Hepatocyte (in vitro differentiated cells): ENCODE data around the gene CNN3. TPM values are rescaled to one million over a fixed set of nuclear protein-coding genes. Genes with fewer than 3 reads are reported as not detected.

Experiments
- DNase-seq: peaks from one replicate; pipeline ENCODE4 v3.0.0-alpha.2; 2016; ENCODE audit warnings: low spot score
- H2AFZ ChIP-seq: fragments of 200-600 bp; sonication (generic); 2 replicates; pipeline ENCODE4 v1.6.0; 2016; ENCODE audit warnings: antibody characterized with exemption, mild to moderate bottlenecking
- H3K27ac ChIP-seq: fragments of 200-600 bp; sonication (generic); 2 replicates; pipeline ENCODE4 v1.5.1; 2016; ENCODE audit warnings: mild to moderate bottlenecking
- H3K27me3 ChIP-seq: fragments of 200-600 bp; sonication (generic); 2 replicates; pipeline ENCODE4 v1.6.1; 2016
- H3K36me3 ChIP-seq: fragments of 200-600 bp; sonication (generic); replicated peaks from 2 replicates; pipeline ENCODE4 v1.5.1; 2016; ENCODE audit warnings: low read depth; ENCODE audit not compliant: insufficient read depth
- H3K4me1 ChIP-seq: fragments of 200-600 bp; sonication (generic); 2 replicates; pipeline ENCODE4 v1.5.1; 2016; ENCODE audit warnings: mild to moderate bottlenecking, moderate library complexity; ENCODE audit not compliant: insufficient read depth
- H3K4me2 ChIP-seq: fragments of 200-600 bp; sonication (generic); 2 replicates; pipeline ENCODE4 v1.6.0; 2016
- H3K4me3 ChIP-seq: fragments of 200-600 bp; sonication (generic); 2 replicates; pipeline ENCODE4 v1.5.1; 2016; ENCODE audit warnings: mild to moderate bottlenecking
- H3K79me2 ChIP-seq: fragments of 200-600 bp; sonication (generic); 2 replicates; pipeline ENCODE4 v1.6.0; 2017; ENCODE audit warnings: mild to moderate bottlenecking
- H3K9me2 ChIP-seq: fragments of 200-600 bp; sonication (generic); replicated peaks from 2 replicates; pipeline ENCODE4 v1.6.0; 2017; ENCODE audit warnings: mild to moderate bottlenecking; ENCODE audit not compliant: insufficient read depth
- H3K9me3 ChIP-seq: fragments of 200-600 bp; sonication (generic); 2 replicates; pipeline ENCODE4 v1.5.1; 2016; ENCODE audit warnings: low read depth, mild to moderate bottlenecking
- H4K20me1 ChIP-seq: fragments of 200-600 bp; sonication (generic); 2 replicates; pipeline ENCODE4 v1.6.0; 2016; ENCODE audit warnings: mild to moderate bottlenecking; ENCODE audit not compliant: insufficient read depth, poor library complexity, severe bottlenecking
- EZH2 ChIP-seq: fragments of 200-600 bp; sonication (generic); IDR thresholded peaks from 2 replicates; pipeline ENCODE4 v1.6.1; 2016; ENCODE audit warnings: antibody characterized with exemption, mild to moderate bottlenecking, borderline replicate concordance
- EZH2phosphoT487 ChIP-seq: fragments of 200-600 bp; sonication (generic); IDR thresholded peaks from one replicate; pipeline ENCODE4 v1.6.1; 2018; ENCODE audit warnings: antibody characterized with exemption, mild to moderate bottlenecking, low read depth, moderate library complexity; ENCODE audit not compliant: unreplicated experiment, severe bottlenecking
- WGBS: methylation state at CpG from one replicate; pipeline ENCODE4 v1.1.6; 2016; ENCODE audit warnings: low lambda C conversion rate; ENCODE audit errors: missing lambda C conversion rate; 5-methylcytosine and 5-hydroxymethylcytosine counted together
- polyA plus RNA-seq: library from polyadenylated mRNA; unstranded; fragments of >200 nt; fragmentation: Nextera tagmentation; extraction: Ambion mirVana; gene quantifications from 2 replicates; pipeline ENCODE4 v1.2.1, GENCODE V29; 2016
- total RNA-seq: library from RNA; depleted of rRNA; stranded (reverse); fragments of >200 nt; gene quantifications from 2 replicates; pipeline ENCODE4 v1.2.3, GENCODE V29; 2014
- TF ChIP-seq, protein P1 (sequence below): fragments of 200-600 bp; sonication (generic); IDR thresholded peaks from 2 replicates; pipeline ENCODE4 v1.5.1; 2016; ENCODE audit warnings: antibody characterized with exemption, mild to moderate bottlenecking; ENCODE audit not compliant: poor library complexity

Gene CNN3
- total and polyA plus RNA-seq, 2 experiments from 2014 or later: 256 to 420 TPM

DNA sequence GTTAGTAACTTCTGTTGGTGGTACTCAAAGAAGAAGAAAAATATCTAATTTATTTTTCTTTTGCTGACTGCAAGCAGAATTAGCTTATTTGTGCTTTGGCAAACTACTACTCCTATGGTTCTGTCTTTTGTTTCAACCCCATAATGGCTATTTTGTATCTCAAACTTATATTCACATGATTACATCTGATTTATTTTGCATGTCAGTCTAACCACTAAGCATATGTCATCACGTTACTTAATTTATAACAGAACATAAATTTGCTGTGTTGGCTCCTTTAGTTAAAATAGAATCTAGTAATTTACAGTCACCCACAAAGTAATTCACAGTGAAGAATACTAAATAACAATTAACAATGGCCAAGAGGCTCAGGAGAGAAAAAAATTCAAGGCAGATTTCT is 39.1 kb upstream of the CNN3 start:
- Histone ChIP-seq H3K4me3 (no peak overlapping the region), H4K20me1 (no peaks in the 10 kb centered on the region), H3K4me1 (peaks cover 26% of the 10 kb centered on the region), H3K27me3 (no peaks in the 10 kb centered on the region), H3K27ac (no peak overlapping the region), H3K9me2 (no peaks in the 10 kb centered on the region), H3K9me3 (no peaks in the 10 kb centered on the region), H3K4me2 (no peak overlapping the region), H3K79me2 (no peaks in the 10 kb centered on the region), H3K36me3 (no peaks in the 10 kb centered on the region), H2AFZ (no peak overlapping the region)
- no peak for DNase-seq
- WGBS: 69% methylated on average over 1 of the region's 1 CpG
- TF ChIP-seq, protein P1, sequence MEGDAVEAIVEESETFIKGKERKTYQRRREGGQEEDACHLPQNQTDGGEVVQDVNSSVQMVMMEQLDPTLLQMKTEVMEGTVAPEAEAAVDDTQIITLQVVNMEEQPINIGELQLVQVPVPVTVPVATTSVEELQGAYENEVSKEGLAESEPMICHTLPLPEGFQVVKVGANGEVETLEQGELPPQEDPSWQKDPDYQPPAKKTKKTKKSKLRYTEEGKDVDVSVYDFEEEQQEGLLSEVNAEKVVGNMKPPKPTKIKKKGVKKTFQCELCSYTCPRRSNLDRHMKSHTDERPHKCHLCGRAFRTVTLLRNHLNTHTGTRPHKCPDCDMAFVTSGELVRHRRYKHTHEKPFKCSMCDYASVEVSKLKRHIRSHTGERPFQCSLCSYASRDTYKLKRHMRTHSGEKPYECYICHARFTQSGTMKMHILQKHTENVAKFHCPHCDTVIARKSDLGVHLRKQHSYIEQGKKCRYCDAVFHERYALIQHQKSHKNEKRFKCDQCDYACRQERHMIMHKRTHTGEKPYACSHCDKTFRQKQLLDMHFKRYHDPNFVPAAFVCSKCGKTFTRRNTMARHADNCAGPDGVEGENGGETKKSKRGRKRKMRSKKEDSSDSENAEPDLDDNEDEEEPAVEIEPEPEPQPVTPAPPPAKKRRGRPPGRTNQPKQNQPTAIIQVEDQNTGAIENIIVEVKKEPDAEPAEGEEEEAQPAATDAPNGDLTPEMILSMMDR: no peak
- TF ChIP-seq EZH2 (no peak), EZH2phosphoT487 (no peak)

DNA sequence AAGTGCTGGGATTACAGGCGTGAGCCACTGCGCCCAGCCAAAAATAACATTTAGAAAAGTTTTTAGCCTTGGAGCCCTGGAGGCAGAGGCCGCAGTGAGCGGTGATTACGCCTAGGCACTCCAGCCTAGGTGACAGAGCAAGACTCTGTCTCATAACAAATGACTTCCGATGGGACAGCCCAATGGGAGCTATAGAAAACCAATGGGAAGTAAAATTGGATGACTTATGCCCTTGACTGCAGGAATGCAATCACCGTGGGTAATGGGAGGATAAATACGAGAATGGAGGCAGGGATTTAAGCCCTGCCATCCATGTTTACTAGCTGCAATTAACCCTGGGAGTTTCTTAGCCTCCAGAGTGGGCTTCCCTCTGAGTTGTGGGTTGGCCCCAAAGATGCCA is 37.0 kb upstream of the CNN3 start:
- no peak for DNase-seq
- H3K4me1 ChIP-seq: peaks cover 21% of the 10 kb centered on the region
- H3K4me3 ChIP-seq: no peak overlapping the region
- H3K36me3 ChIP-seq: no peaks in the 10 kb centered on the region
- no peaks in the 10 kb centered on the region for H3K9me2 ChIP-seq
- TF ChIP-seq EZH2: no peak
- no peak for TF ChIP-seq EZH2phosphoT487
- TF ChIP-seq, protein P1: no peak
- H3K27me3 ChIP-seq: no peaks in the 10 kb centered on the region
- no peak overlapping the region for H3K4me2 ChIP-seq
- H3K27ac ChIP-seq: no peak overlapping the region
- WGBS: 76% methylated on average over 8 of the region's 8 CpGs
- no peaks in the 10 kb centered on the region for H3K9me3 ChIP-seq
- H3K79me2 ChIP-seq: no peaks in the 10 kb centered on the region
- no peak overlapping the region for H2AFZ ChIP-seq
- no peaks in the 10 kb centered on the region for H4K20me1 ChIP-seq

DNA sequence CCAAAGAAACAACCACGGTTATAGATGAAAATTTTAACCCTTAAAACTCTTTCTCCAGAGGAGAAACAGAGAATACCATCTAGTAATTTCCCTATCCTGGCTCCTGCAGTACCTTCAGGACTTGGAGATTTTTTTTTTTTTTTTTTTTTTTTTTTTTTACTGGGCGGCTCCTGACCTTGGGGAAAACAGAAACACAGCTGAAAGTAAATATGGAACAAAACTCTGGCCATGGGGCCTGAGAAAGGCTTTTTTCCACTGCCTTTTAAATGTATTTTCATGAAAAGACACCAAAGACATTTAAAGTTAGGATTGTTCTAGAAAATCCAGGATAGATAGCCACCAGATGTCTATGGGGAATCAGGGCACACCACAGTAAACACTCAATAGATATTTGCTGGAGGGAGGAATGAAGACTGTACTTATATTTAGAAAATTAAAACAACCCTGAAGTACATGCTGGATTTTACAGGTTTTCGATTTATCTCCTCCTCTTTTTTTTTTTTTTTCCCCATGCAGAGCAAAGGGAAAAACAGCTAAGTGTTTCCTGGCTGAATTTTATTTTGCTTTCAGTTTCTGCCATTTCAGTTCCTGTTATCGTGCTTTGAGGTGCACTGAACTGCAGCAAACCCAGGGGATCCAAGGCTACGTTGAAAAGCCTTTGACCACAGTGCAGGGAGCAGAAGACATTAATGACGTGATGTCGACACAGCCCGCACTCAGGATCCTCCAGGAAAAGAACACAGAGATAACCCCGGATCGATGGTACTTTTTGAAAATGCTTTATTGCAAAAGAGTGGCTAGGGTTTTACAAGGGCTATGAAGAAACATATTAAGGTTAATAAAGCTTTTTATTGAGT is 35.7 kb upstream of the CNN3 start:
- Histone ChIP-seq H3K36me3 (no peaks in the 10 kb centered on the region), H3K27me3 (no peaks in the 10 kb centered on the region), H4K20me1 (no peaks in the 10 kb centered on the region), H3K79me2 (no peaks in the 10 kb centered on the region), H3K9me3 (no peaks in the 10 kb centered on the region), H3K4me2 (peak overlapping the region; percentile 68), H3K27ac (peak overlapping the region; percentile 85), H3K4me3 (no peak overlapping the region), H2AFZ (peak overlapping the region; percentile 22), H3K4me1 (peaks cover 21% of the 10 kb centered on the region), H3K9me2 (no peaks in the 10 kb centered on the region)
- WGBS: 24% methylated on average over 10 of the region's 10 CpGs
- TF ChIP-seq EZH2phosphoT487: no peak
- DNase-seq: peak; percentile 68

DNA sequence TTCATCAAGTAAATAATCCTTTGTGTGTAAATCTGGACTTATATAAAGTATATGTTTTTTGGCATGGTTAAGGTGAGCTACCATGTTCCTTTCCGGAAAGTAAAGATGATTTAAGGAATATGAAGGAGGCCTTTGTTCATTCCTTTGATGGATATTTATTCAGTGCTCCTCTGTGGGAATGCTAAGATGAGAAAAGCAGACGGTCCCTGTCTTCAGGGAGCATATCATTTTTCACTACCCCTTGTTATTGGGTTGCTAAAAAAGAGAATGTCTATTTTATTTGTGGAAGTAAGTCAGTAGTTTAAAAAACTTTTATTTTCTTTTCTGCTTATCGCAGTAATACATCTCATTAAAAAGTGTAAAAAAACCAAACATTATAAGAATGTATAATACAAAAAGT is 35.1 kb upstream of the CNN3 start:
- Histone ChIP-seq H3K9me3 (no peaks in the 10 kb centered on the region), H3K79me2 (no peaks in the 10 kb centered on the region), H3K4me1 (peaks cover 21% of the 10 kb centered on the region), H3K27ac (peak overlapping the region; percentile 85), H3K9me2 (no peaks in the 10 kb centered on the region), H3K27me3 (no peaks in the 10 kb centered on the region), H2AFZ (no peak overlapping the region), H3K4me2 (peak overlapping the region; percentile 68), H3K36me3 (no peaks in the 10 kb centered on the region), H4K20me1 (no peaks in the 10 kb centered on the region), H3K4me3 (no peak overlapping the region)
- TF ChIP-seq EZH2: no peak
- TF ChIP-seq, protein P1: no peak
- no peak for TF ChIP-seq EZH2phosphoT487
- DNase-seq: no peak
- 81% methylated on average over 3 of the region's 3 CpGs for WGBS
